KOPT-K1 (cell line): ENCODE measurements around the gene FBLL1.
"Not testable (repeated sequence)": the region's sequence is repeated elsewhere in the genome, so short reads cannot be mapped to it uniquely, and the experiment has no call there.

Experiments
- H3K27ac ChIP-seq: fragments of 200-600 bp; sonication (generic); 2 replicates; pipeline ENCODE4 v1.5.1; 2016; ENCODE audit warnings: antibody characterized with exemption, mild to moderate bottlenecking, low read depth, low read length; ENCODE audit not compliant: poor library complexity, severe bottlenecking
- H3K36me3 ChIP-seq: fragments of 200-600 bp; sonication (generic); 2 replicates; pipeline ENCODE4 v1.5.1; 2017; ENCODE audit warnings: antibody characterized with exemption, mild to moderate bottlenecking, low read length, moderate library complexity; ENCODE audit not compliant: insufficient read depth
- H3K9me3 ChIP-seq: fragments of 200-600 bp; sonication (generic); 2 replicates; pipeline ENCODE4 v1.5.1; 2017; ENCODE audit warnings: antibody characterized with exemption, low read length, mild to moderate bottlenecking; ENCODE audit not compliant: insufficient read depth, poor library complexity, severe bottlenecking

Gene FBLL1

DNA sequence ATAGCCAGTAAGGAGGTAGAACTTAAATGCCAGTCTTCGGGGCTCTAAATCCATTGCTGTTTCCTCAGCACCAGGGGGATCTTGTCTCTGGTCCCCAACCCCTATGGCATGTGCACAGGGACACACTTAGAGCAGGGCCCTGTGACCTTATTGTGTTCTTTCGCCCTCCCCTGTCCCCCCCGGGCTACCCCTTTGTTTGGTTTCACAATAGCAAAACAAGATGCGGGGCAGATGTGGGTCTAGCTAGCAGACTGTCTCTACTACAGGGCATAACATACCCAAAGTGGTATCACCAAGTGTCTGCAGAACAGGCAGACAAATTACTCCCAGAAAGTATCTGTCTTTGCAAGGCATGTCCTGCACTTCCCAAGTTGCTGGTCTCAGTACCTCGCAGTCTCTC lies 2.1 kb downstream of the FBLL1 start:
- H3K27ac ChIP-seq = no peak overlapping the region

DNA sequence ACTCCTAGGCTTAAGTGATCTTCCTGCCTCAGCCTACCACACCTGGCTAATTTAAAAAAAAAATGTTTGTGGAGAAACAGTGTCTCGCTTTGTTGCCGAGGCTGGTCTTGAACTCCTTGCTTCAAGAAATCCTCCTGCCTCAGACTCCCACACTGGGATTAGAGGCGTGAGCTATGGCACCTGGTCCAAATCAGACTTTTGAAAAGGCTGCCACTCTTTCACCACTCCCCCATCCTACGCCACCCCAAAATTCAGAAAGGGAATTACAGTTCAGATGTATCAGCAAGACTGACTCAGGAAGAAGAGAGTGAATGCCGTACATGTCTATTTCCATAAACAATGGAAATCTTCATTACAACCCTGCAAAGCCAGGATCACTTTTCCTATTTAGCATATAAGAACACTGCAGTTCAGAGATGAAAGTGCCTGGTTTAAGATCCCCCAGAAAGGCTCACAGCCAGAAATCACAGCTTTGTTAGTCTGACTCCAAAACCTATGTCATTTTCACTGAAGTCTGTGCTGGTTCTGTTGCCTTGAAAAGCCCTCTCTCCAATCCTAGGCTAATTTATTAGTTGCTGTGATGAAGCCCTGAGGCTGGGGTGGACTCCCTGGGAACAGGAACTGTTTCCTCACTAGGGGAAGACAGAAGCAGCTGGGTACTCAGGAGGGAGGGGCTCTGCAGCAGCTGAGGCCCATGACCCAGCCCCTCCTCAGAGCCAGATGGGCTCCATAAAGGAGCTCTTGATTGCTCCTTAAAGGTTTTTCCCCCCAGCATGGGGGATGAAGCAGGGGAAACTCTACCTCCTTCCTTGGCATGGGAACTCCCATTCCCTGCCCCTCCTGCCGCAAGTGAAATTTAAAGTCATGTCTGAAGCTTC lies 3.1 kb downstream of the FBLL1 start:
- H3K36me3 ChIP-seq = no peaks in the 10 kb centered on the region
- no peak overlapping the region for H3K27ac ChIP-seq
- H3K9me3 ChIP-seq = no peaks in the 10 kb centered on the region

More for the DNA sequence above, 2.1 kb downstream of the FBLL1 start:
- Histone ChIP-seq H3K36me3 (no peaks in the 10 kb centered on the region), H3K9me3 (no peaks in the 10 kb centered on the region)

DNA sequence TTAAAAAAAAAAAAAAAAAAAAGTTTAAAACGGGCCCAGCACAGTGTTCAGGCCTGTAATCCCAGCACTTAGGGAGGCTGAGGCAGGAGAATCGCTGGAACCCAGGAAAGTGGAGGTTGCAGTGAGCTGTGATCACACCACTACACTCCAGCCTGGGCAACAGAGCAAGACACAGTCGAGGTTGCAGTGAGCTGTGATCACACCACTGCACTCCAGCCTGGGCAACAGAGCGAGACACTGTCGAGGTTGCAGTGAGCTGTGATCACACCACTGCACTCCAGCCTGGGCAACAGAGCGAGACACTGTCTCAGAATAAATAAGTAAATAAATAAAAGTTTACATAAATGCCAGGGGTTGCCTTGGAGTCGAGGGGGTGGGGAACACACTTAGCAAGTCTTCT lies 5.2 kb downstream of the FBLL1 start:
- H3K9me3 ChIP-seq, H3K27ac ChIP-seq: not testable (repeated sequence)

DNA sequence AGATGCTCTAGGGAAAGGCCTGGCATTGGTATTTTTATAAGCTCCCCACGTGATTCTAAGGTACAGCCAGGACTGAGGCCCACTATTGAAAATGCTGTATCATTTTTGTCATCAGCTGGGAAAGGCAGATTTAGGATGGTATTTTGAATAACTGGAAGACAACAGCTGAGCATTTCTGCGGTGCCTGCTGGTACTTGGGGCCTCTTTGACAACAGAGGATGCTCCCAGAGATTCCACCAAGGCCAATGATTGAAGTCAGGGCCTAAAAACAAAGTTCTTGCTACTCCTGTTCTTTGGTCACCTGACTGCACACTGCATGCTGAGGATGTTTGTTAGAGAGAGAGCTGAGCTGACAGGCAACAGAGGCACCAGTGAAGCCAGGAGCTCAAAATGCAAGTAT lies 8.1 kb downstream of the FBLL1 start:
- H3K9me3 ChIP-seq = no peaks in the 10 kb centered on the region
- H3K27ac ChIP-seq = no peak overlapping the region
- H3K36me3 ChIP-seq = no peaks in the 10 kb centered on the region

More for the DNA sequence above, 5.2 kb downstream of the FBLL1 start:
- not testable (repeated sequence) for H3K36me3 ChIP-seq

DNA sequence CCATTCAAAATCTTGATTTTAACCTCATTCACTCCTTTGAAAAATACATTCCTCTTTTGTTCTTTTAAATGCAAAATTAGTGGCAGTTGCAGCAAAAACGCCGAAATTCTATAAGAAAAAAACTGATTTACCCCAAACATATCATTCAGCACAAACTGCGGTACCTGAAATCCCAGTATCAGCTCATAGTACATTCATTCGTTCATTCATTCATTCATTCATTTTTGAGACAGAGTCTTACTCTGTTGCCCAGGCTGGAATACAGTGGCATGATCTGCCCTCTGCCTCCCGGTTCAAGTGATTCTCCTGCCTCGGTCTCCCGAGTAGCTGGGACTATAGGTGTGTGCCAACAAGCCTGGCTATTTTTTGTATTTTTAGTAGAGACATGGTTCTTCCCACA lies 20.4 kb downstream of the FBLL1 start:
- Histone ChIP-seq H3K36me3 (peaks cover 84% of the 10 kb centered on the region), H3K9me3 (no peaks in the 10 kb centered on the region), H3K27ac (no peak overlapping the region)

DNA sequence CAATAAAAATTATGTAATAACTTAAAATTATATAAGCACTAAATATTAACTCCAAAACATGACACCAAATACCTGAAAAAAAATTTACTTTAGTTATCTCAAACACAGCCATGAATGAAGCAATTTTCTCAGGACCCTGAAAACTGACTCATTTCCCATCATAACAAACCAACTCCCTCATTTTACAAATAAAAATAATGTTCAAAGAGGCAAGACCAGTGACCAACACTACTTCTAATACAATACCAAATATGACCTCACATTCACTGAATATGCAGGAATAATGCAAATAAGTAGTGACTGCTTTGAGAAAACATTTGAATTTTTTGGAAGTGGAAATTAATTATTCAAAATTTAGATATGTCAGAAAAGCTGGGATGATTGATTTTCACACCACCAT lies 21.6 kb downstream of the FBLL1 start:
- Histone ChIP-seq H3K36me3 (peaks cover 95% of the 10 kb centered on the region), H3K9me3 (no peaks in the 10 kb centered on the region), H3K27ac (no peak overlapping the region)

DNA sequence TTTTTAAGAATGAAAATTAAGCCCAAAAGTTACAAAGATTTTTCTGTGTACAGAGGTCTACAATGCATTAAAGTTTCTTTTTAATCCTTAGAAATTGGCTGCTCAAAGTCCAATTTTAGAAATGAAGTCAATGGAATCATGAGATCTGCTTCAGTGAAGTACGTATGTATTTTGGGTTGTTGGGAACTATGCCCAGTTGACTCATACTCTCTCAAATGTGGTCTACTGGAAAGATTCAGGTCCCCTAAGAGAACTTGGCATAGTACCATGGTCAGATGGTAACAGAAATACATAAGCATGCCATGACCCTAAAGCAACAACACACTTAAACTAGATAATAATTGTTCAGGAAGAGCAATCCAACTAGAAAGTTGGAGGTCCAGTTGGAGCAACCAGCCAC lies 23.0 kb downstream of the FBLL1 start:
- peaks cover 98% of the 10 kb centered on the region for H3K36me3 ChIP-seq
- H3K9me3 ChIP-seq = no peaks in the 10 kb centered on the region
- H3K27ac ChIP-seq = no peak overlapping the region

DNA sequence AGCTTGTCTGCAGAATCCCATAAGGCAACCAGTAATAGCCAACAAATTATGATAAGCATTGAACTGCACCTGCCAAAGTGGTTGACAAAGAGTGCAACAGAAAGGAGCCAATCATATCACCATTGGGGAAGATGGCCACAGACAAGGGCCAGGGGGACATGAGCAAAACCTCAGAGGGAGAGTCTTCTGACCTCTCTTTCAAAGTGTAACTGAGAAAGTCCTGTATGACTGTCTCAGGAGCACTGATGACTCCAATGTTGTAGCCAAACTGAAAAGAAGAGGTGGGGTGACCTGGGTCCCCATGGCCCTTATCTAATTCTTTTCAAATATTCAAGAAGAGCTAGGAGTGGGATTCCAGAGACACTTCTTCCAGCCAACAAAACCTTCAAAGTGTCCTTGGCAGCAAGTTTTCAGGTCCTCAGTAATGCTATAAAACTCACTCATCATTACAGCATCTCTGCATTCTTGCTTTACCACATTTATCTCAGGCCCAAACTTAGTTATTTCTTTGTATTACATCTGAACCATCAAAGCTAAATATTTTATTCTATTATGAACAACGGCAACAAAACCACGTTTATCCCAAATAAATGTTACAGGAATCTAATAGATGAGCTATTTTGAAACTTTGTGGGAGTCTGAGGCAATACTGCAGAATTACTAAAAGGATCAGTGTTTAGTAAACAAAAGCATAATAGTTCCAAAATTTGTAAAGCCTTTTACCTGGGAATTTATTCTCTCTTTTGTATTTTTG lies 24.4 kb downstream of the FBLL1 start:
- H3K9me3 ChIP-seq = no peaks in the 10 kb centered on the region
- H3K27ac ChIP-seq = no peak overlapping the region
- peaks cover 98% of the 10 kb centered on the region for H3K36me3 ChIP-seq

DNA sequence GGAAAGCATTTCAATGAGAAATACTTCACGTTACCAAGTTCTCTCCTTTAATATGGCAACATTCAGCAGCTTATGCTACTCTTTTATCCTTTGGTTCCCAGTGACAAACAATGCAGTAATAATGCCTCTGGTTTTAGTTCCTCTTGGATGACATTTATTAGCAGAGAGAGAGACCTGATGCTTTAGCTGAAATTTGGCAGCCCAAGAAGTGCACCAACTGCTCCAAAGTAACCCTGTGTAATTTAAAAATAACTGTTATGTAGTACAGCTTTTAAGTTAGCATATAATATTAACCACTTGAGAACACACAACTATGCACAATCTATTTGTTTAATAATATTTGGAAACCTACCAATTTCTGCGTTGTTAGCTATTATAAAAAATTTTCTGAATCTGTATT lies 28.3 kb downstream of the FBLL1 start:
- Histone ChIP-seq H3K9me3 (no peaks in the 10 kb centered on the region), H3K27ac (no peak overlapping the region), H3K36me3 (peaks cover 100% of the 10 kb centered on the region)

DNA sequence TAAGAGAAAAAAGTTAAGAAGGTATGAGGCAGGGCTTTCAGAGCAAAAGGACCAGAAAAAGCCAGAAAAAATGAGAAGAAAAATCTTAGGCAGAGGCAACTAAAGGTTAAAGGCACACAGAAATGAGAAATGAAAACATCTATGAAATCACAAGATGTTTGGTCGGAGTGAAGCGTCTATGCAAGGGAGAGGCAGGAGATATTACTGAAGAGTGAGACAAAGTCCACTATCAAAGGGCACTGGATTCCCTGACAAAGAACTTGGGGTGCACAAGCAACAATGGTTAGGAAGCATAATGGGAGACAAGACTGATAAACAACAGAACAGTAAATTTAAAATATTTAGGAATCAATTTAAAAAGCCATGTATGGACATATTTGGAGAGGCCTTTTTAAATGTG lies 33.2 kb downstream of the FBLL1 start:
- Histone ChIP-seq H3K27ac (no peak overlapping the region), H3K36me3 (peaks cover 100% of the 10 kb centered on the region), H3K9me3 (no peaks in the 10 kb centered on the region)

DNA sequence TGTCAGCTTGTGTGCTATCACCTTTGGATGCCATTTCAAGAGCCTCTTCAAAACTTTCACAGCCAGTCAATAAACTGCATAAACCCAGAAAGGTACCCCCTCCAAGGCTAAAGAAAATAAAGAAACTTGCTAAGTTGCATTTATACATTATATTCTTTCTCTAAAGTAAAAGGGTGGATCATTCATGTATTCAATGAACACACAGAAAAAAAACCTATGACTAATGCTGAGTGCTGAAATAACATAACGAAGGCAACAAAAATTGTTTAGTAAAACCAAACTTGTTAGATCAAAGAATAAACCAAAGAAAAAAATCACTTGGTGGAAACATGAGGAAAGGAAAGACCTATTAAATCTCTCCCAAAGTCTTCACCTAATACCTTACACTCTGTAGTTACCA lies 34.9 kb downstream of the FBLL1 start:
- Histone ChIP-seq H3K9me3 (no peaks in the 10 kb centered on the region), H3K27ac (no peak overlapping the region), H3K36me3 (peaks cover 99% of the 10 kb centered on the region)

DNA sequence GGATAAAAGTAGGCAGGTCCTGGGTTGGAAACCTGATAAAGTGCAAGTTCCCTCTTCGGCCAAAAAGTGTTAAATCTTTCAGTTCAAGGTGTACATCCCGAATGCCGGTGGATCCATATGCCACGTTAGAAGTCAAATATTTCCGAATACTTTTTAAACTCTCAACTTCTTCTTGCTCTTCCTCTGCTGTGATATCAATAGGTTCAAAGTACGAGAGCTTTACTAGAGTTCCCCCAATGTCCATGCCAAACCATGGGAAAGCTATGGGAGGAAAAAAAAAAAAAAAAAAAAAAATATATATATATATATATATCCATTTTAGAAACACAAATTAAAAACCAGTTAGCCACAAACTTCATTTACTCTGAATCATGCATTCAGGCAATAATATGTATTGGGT lies 39.6 kb downstream of the FBLL1 start:
- Histone ChIP-seq H3K27ac (no peak overlapping the region), H3K36me3 (peaks cover 60% of the 10 kb centered on the region), H3K9me3 (no peaks in the 10 kb centered on the region)

DNA sequence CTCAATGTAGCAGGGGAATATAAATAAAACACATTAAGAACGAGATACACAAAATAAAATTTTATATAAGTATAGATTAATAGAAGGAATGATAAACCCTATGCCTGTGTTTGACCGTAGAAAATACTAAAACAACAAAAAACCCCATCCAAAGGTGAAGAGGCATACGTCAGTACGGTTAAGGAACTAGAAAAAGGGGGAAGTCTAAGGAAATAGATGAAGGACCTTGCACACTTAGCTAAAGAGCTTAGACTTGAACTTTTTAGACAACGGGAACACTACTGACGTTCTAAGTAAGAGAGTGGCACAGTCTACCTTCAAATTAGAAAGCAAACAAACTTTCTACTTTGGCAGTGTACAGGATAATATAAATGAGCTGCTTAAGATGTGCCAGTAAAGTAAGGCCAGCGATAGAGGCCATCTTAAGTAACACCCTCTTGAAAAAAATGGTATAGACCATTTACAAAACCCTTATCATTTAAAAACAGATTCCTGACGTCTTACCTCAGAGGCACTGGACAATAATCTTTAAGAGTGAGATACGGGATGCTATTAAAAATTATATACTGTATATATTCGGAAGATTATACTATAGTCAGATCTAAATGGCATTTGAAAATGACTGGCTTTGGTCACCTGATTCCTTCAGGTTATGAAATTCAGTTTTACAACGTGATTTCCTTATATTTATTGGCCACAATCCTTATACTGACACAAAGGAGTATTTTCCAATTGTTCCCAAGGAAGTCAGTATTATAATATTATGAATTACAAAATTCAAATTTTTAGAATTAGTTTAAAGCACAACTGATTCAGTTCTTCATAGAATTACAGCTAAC lies 41.6 kb downstream of the FBLL1 start:
- Histone ChIP-seq H3K9me3 (peaks cover 17% of the 10 kb centered on the region), H3K27ac (no peak overlapping the region), H3K36me3 (peaks cover 57% of the 10 kb centered on the region)

DNA sequence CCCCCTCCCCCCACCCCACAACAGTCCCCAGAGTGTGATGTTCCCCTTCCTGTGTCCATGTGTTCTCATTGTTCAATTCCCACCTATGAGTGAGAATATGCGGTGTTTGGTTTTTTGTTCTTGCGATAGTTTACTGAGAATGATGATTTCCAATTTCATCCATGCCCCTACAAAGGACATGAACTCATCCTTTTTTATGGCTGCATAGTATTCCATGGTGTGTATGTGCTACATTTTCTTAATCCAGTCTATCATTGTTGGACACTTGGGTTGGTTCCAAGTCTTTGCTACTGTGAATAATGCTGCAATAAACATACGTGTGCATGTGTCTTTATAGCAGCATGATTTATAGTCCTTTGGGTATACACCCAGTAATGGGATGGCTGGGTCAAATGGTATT lies 44.6 kb downstream of the FBLL1 start:
- H3K27ac ChIP-seq = not testable (repeated sequence)
- peaks cover 42% of the 10 kb centered on the region for H3K36me3 ChIP-seq

DNA sequence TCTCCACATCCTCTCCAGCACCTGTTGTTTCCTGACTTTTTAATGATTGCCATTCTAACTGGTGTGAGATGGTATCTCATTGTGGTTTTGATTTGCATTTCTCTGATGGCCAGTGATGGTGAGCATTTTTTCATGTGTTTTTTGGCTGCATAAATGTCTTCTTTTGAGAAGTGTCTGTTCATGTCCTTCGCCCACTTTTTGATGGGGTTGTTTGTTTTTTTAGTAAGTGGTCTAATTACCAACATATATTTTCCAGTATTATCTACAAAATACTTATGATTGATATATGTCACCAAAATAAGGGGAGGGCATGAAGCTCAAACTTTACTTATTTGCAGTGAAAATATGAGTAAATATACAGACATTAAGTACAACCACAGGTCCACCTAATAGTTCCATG lies 45.1 kb downstream of the FBLL1 start:
- H3K27ac ChIP-seq = not testable (repeated sequence)
- peaks cover 40% of the 10 kb centered on the region for H3K36me3 ChIP-seq
- H3K9me3 ChIP-seq = peaks cover 21% of the 10 kb centered on the region

More for the DNA sequence above, 44.6 kb downstream of the FBLL1 start:
- peaks cover 21% of the 10 kb centered on the region for H3K9me3 ChIP-seq
